Measurements from ENCODE around the gene RPH3AL. TPM values are rescaled to one million over a fixed set of nuclear protein-coding genes. Genes with fewer than 3 reads are reported as not detected.

RPH3AL gene
- total and polyA plus RNA-seq, 2 of the 8 experiments (the other 6 are each of a cell fraction or from before 2014, with no cell fraction given), result 5.6 to 5.8 TPM

DNA sequence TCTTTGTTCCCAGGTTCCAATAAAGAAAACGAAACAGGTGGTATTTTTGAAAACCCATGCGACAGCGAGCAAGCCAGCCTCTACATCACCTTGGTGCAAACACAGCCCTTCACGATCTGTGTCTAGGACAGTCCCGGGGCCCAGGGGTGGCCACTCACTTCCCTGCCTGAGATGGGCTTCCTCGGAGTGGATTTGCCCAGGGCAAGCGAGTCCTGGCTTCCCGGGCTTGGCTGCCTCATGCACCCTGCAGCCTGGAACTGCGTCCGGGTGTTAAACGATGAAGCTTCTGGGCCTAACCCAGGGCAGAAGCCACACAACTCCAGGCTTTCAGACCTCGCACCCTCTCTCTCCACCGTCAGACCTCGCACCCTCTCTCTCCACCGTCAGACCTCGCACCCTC lies 66.0 kb downstream of the RPH3AL start (continued):
- no peak for TF ChIP-seq CTCF (IDR thresholded peaks at IDR 0.05; ENCODE audit: control extremely low read depth in 1 of 3, insufficient read depth in 1 of 3, low read depth in 1 of 3, low read length in 3 of 3)

Measured in H1 (cell line).